SK-N-SH (cell line): ENCODE data around the gene MRPL12. TPM values are rescaled to one million over a fixed set of nuclear protein-coding genes. Genes with fewer than 3 reads are reported as not detected.

ENCODE experiments used
- CTCF ChIA-PET: fragments of 300-600, 350-600 bp; formaldehyde crosslinking; extraction: SDS; loops from one replicate; lab custom pipeline; 2021; lab: Yijun Ruan, JAX
- POLR2A ChIA-PET: fragments of 350-600 bp; sonication (Branson Sonifier 250); formaldehyde crosslinking; extraction: SDS; loops from one replicate; lab custom pipeline; 2020; ENCODE audit warnings: antibody characterized with exemption, inconsistent platforms; lab: Yijun Ruan, JAX
- DNase-seq: peaks from one replicate; pipeline ENCODE4 v3.0.0; 2012
- H2AFZ ChIP-seq: fragments of 200-600 bp; sonication (generic); 2 replicates; pipeline ENCODE4 v1.8.1; 2016; ENCODE audit warnings: antibody characterized with exemption, mild to moderate bottlenecking, low read depth
- H3F3A ChIP-seq: fragments of 200-600 bp; sonication (generic); replicated peaks from 2 replicates; pipeline ENCODE3; 2016; ENCODE audit warnings: antibody characterized with exemption, mild to moderate bottlenecking; ENCODE audit not compliant: insufficient read depth
- H3K27ac ChIP-seq, 2 experiments: fragments of 200-500 bp in 1 of 2; fragments of 200-600 bp in 1 of 2; sonication (Bioruptor generic) in 1 of 2; sonication (generic), shearing (Covaris generic) in 1 of 2; 2 replicates each; pipeline versions ENCODE4 v1.5.1 to v1.6.1; 2014 to 2016; ENCODE audit warnings: low read depth in 2 of 2, inconsistent platforms in 1 of 2, low read length in 1 of 2, mild to moderate bottlenecking in 1 of 2, mixed read lengths in 1 of 2
- H3K27me3 ChIP-seq: fragments of 200-600 bp; sonication (generic), shearing (Covaris generic); 2 replicates; pipeline ENCODE4 v1.6.1; 2016; ENCODE audit warnings: mixed run types; ENCODE audit not compliant: insufficient read depth
- H3K36me3 ChIP-seq, 2 experiments: fragments of 200-500 bp in 1 of 2; fragments of 200-600 bp in 1 of 2; sonication (Bioruptor generic) in 1 of 2; sonication (generic) in 1 of 2; replicated peaks in 1 of 2; 2 replicates each; pipeline versions ENCODE3 to v1.5.1; 2014 to 2016; ENCODE audit warnings: low read length in 1 of 2, mild to moderate bottlenecking in 1 of 2; ENCODE audit not compliant: insufficient read depth in 2 of 2, control insufficient read depth in 1 of 2
- H3K4me1 ChIP-seq, 2 experiments: fragments of 200-500 bp in 1 of 2; fragments of 200-600 bp in 1 of 2; sonication (Bioruptor generic) in 1 of 2; sonication (generic), shearing (Covaris generic) in 1 of 2; 2 replicates each; pipeline versions ENCODE4 v1.5.1 to v1.6.1; 2014 to 2016; ENCODE audit warnings: low read depth in 1 of 2, low read length in 1 of 2, mixed run types in 1 of 2; ENCODE audit not compliant: insufficient read depth in 2 of 2, control insufficient read depth in 1 of 2
- H3K4me2 ChIP-seq: fragments of 200-600 bp; sonication (generic), shearing (Covaris generic); 2 replicates; pipeline ENCODE4 v1.6.1; 2017; ENCODE audit warnings: mixed run types
- H3K4me3 ChIP-seq, 2 experiments: fragments of 200-500 bp in 1 of 2; fragments of 200-600 bp in 1 of 2; sonication (Bioruptor generic) in 1 of 2; sonication (generic), shearing (Covaris generic) in 1 of 2; 2 replicates each; pipeline versions ENCODE4 v1.5.1 to v1.8.1; 2014 to 2016; ENCODE audit warnings: low read depth in 2 of 2, inconsistent platforms in 1 of 2, low read length in 1 of 2, mild to moderate bottlenecking in 1 of 2, mixed read lengths in 1 of 2, moderate library complexity in 1 of 2
- H3K79me2 ChIP-seq: fragments of 200-600 bp; sonication (generic); 2 replicates; pipeline ENCODE4 v1.8.1; 2017; ENCODE audit warnings: mild to moderate bottlenecking; ENCODE audit not compliant: insufficient read depth
- H3K9ac ChIP-seq: fragments of 200-600 bp; sonication (generic); 2 replicates; pipeline ENCODE4 v1.6.1; 2017; ENCODE audit warnings: mixed run types
- H3K9me2 ChIP-seq: fragments of 200-600 bp; sonication (generic); 2 replicates; pipeline ENCODE4 v1.6.1; 2017; ENCODE audit warnings: mixed run types
- H3K9me3 ChIP-seq: fragments of 200-600 bp; sonication (generic); 2 replicates; pipeline ENCODE4 v1.6.1; 2017; ENCODE audit warnings: mixed run types, mild to moderate bottlenecking, moderate library complexity
- H4K20me1 ChIP-seq: fragments of 200-600 bp; sonication (generic); 2 replicates; pipeline ENCODE4 v1.6.1; 2017; ENCODE audit warnings: mild to moderate bottlenecking, mixed run types; ENCODE audit not compliant: insufficient read depth
- CHD2 ChIP-seq: fragments of 150-350 bp; IDR thresholded peaks from 2 replicates; pipeline ENCODE4 v1.6.1; 2018; ENCODE audit warnings: low read length; ENCODE audit not compliant: partially characterized antibody
- CTCF ChIP-seq: fragments of 200-600 bp; sonication (generic); IDR thresholded peaks from 2 replicates; pipeline ENCODE4 v1.6.1; 2017; ENCODE audit warnings: antibody characterized with exemption, mild to moderate bottlenecking, moderate library complexity
- ELF1 ChIP-seq: IDR thresholded peaks from 2 replicates; pipeline ENCODE4 v1.4.0; 2012
- FOXM1 ChIP-seq: IDR thresholded peaks from 2 replicates; pipeline ENCODE4 v1.4.0; 2012; ENCODE audit warnings: low read depth, mild to moderate bottlenecking
- GABPA ChIP-seq: IDR thresholded peaks from 2 replicates; pipeline ENCODE4 v1.4.0; 2012; ENCODE audit warnings: low read depth, mild to moderate bottlenecking
- GATA2 ChIP-seq: sonication (generic); formaldehyde crosslinking; IDR thresholded peaks from 2 replicates; pipeline ENCODE4 v1.5.0; 2020; ENCODE audit warnings: mild to moderate bottlenecking, missing genetic modification reagents
- IRF3 ChIP-seq: fragments of 150-350 bp; IDR thresholded peaks from 2 replicates; pipeline ENCODE4 v1.6.1; 2016; ENCODE audit warnings: mild to moderate bottlenecking, low read depth, low read length
- JUND ChIP-seq: IDR thresholded peaks from 2 replicates; pipeline ENCODE4 v1.4.0; 2012
- MEF2A ChIP-seq: IDR thresholded peaks from 2 replicates; pipeline ENCODE4 v1.4.0; 2012; ENCODE audit warnings: low read depth, borderline replicate concordance
- PBX3 ChIP-seq: IDR thresholded peaks from 2 replicates; pipeline ENCODE4; 2012
- RFX5 ChIP-seq: IDR thresholded peaks from 2 replicates; pipeline ENCODE4 v1.6.1; 2012; ENCODE audit warnings: mild to moderate bottlenecking, improper control_type of control experiment, low read length
- RXRA ChIP-seq: IDR thresholded peaks from 2 replicates; pipeline ENCODE4 v1.4.0; 2012; ENCODE audit warnings: low read depth, mild to moderate bottlenecking, borderline replicate concordance
- TAF1 ChIP-seq: IDR thresholded peaks from 2 replicates; pipeline ENCODE4 v1.6.1; 2012; ENCODE audit warnings: low read depth, mild to moderate bottlenecking, low read length, moderate library complexity, borderline replicate concordance
- TEAD4 ChIP-seq: IDR thresholded peaks from 2 replicates; pipeline ENCODE4 v1.4.0; 2012; ENCODE audit warnings: mild to moderate bottlenecking, borderline replicate concordance; ENCODE audit not compliant: insufficient read depth
- USF1 ChIP-seq: IDR thresholded peaks from 2 replicates; pipeline ENCODE4 v1.4.0; 2012; ENCODE audit warnings: low read depth, borderline replicate concordance
- WGBS: methylation state at CpG from one replicate; pipeline ENCODE4 v1.1.6; 2017; ENCODE audit warnings: low lambda C conversion rate; 5-methylcytosine and 5-hydroxymethylcytosine counted together
- polyA plus RNA-seq, 3 experiments: library from polyadenylated mRNA; depleted of rRNA; stranded (reverse); fragments of >200 nt; gene quantifications; 2 replicates each; pipeline ENCODE4 v1.2.3, GENCODE V29; 2012

Gene MRPL12
- polyA plus RNA-seq, 1 of the 3 experiments (the other 2 are of a cell fraction), result 322 TPM

GRCh38 chr17:81726004-81726403 lies 22.8 kb downstream of the MRPL12 start:
- no peak for TF ChIP-seq ELF1
- no peak for TF ChIP-seq RXRA
- TF ChIP-seq JUND, result no peak
- no peak for TF ChIP-seq CTCF
- no peak for TF ChIP-seq TAF1
- no peaks in the 10 kb centered on the region for H4K20me1 ChIP-seq
- H3K27ac ChIP-seq, result no peak overlapping the region
- H3K36me3 ChIP-seq, result no peaks in the 10 kb centered on the region
- H3K4me3 ChIP-seq, result no peak overlapping the region
- no peak overlapping the region for H2AFZ ChIP-seq
- POLR2A ChIA-PET, result interaction anchor here (4.9 kb wide), 1 partner anchor 13 kb away, joined by 30 read pairs; the partner anchor contains the start of gene SLC25A10
- no peaks in the 10 kb centered on the region for H3K9me3 ChIP-seq
- H3K9me2 ChIP-seq, result no peaks in the 10 kb centered on the region
- CTCF ChIA-PET, result interaction anchor here (0.7 to 5.3 kb wide), 8 partner anchors 8 to 233 kb away, joined by 3 to 41 read pairs (median 6); partner anchors contain the start of gene SLC25A10
- H3F3A ChIP-seq, result peaks cover 15% of the 10 kb centered on the region
- DNase-seq, result no peak
- 54% methylated on average over 9 of the region's 9 CpGs for WGBS
- peaks cover 0 to 3% of the 10 kb centered on the region in 2 experiments; a peak in 1 of 4 replicates for H3K4me1 ChIP-seq
- no peaks in the 10 kb centered on the region; the same call in 1 of the 2 replicates for H3K27me3 ChIP-seq
- no peak overlapping the region for H3K4me2 ChIP-seq
- H3K79me2 ChIP-seq, result no peaks in the 10 kb centered on the region
- H3K9ac ChIP-seq, result no peak overlapping the region

- Histone ChIP-seq H3K36me3 (no peaks in the 10 kb centered on the region), H2AFZ (no peak overlapping the region)
- CTCF ChIA-PET, result interaction anchor here (1.3 to 1.4 kb wide), 2 partner anchors 8 to 79 kb away, joined by 5 to 6 read pairs; no protein-coding TSS in a partner anchor
- TF ChIP-seq RXRA (no peak), CTCF (no peak), JUND (no peak), GATA2 (CRISPR knock-in tag) (no peak), USF1 (no peak), TEAD4 (no peak), FOXM1 (no peak), IRF3 (no peak), CHD2 (no peak), TAF1 (no peak), PBX3 (no peak), RFX5 (no peak), GABPA (no peak), MEF2A (no peak)
- TF ChIP-seq, all 33 proteins: peak for 0
- Histone ChIP-seq H3K9me2 (no peaks in the 10 kb centered on the region), H3K27me3 (no peaks in the 10 kb centered on the region; the same call in 1 of the 2 replicates), H3K4me3 (no peak overlapping the region), H3K9me3 (no peaks in the 10 kb centered on the region), H3K4me2 (no peak overlapping the region), H3K27ac (no peak overlapping the region), H3K9ac (no peak overlapping the region), H3K79me2 (no peaks in the 10 kb centered on the region), H3F3A (peaks cover 17% of the 10 kb centered on the region), H4K20me1 (no peaks in the 10 kb centered on the region), H3K4me1 (no peaks in the 10 kb centered on the region; a peak in 1 of 4 replicates)
- no peak for DNase-seq
- 86% methylated on average over 23 of the region's 23 CpGs for WGBS
- POLR2A ChIA-PET, result interaction anchor here (0.7 kb wide), 1 partner anchor 138 kb away, joined by 4 read pairs; no protein-coding TSS in a partner anchor
These were observed 24.3 kb downstream of the MRPL12 start for GRCh38 chr17:81727324-81728031.
